Hepatocyte (in vitro differentiated cells): Measurements from ENCODE around the gene AREL1.

ENCODE experiments used
- CTCF ChIP-seq: fragments of 200-600 bp; sonication (generic); IDR thresholded peaks from 2 replicates; pipeline ENCODE4 v1.5.1; 2016; ENCODE audit warnings: antibody characterized with exemption, mild to moderate bottlenecking; ENCODE audit not compliant: poor library complexity
- EZH2phosphoT487 ChIP-seq: fragments of 200-600 bp; sonication (generic); IDR thresholded peaks from one replicate; pipeline ENCODE4 v1.6.1; 2018; ENCODE audit warnings: antibody characterized with exemption, mild to moderate bottlenecking, low read depth, moderate library complexity; ENCODE audit not compliant: unreplicated experiment, severe bottlenecking

- TF ChIP-seq CTCF = no peak
- no peak for TF ChIP-seq EZH2phosphoT487
These were observed 67.0 kb downstream of the AREL1 start for GRCh38 chr14:74645756-74646470.
